Measurements from ENCODE around the gene CFAP161. TPM values are rescaled to one million over a fixed set of nuclear protein-coding genes. Genes with fewer than 3 reads are reported as not detected.

The CFAP161 gene
- total RNA-seq, 1 donor from 2014 or later = not detected

DNA sequence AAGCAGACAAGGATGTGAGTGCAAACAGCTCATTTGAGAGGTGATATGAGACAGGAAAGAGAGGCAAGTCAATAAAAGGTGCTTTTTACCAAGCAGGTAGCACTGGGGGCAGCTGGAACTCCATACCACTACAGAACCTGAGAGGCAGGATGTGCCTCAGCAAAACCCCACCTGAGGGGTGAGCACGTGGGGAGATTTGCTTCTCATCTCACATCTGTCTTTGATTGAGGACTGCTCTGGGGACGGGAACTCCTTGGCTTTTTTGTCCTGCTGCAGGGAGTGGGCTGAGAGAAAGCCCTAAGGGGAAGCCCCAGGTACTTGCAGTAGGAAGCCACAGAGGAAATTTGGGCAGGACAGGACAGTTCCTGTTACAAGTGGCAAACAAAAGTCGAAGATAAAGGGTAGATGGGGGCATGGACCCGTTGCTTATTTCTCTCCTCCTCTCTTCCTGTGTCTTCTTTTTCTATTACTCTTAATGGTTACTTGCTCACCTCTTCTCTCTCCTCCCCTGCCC is 27.1 kb downstream of the CFAP161 start:
- Mint-ChIP-seq H3K4me1 (ENCODE audit: unreplicated experiment) (peaks cover 15% of the 10 kb centered on the region), H3K4me3 (ENCODE audit: unreplicated experiment) (no peak overlapping the region), H3K27me3 (ENCODE audit: unreplicated experiment) (peaks cover 4% of the 10 kb centered on the region), H3K9me3 (ENCODE audit: unreplicated experiment) (no peaks in the 10 kb centered on the region), H3K36me3 (ENCODE audit: unreplicated experiment) (no peaks in the 10 kb centered on the region), H3K27ac (ENCODE audit: unreplicated experiment) (peak overlapping the region; percentile 65)
- DNase-seq (ENCODE audit: extremely low spot score, unreplicated experiment) = no peak
- TF ChIP-seq, protein P1, sequence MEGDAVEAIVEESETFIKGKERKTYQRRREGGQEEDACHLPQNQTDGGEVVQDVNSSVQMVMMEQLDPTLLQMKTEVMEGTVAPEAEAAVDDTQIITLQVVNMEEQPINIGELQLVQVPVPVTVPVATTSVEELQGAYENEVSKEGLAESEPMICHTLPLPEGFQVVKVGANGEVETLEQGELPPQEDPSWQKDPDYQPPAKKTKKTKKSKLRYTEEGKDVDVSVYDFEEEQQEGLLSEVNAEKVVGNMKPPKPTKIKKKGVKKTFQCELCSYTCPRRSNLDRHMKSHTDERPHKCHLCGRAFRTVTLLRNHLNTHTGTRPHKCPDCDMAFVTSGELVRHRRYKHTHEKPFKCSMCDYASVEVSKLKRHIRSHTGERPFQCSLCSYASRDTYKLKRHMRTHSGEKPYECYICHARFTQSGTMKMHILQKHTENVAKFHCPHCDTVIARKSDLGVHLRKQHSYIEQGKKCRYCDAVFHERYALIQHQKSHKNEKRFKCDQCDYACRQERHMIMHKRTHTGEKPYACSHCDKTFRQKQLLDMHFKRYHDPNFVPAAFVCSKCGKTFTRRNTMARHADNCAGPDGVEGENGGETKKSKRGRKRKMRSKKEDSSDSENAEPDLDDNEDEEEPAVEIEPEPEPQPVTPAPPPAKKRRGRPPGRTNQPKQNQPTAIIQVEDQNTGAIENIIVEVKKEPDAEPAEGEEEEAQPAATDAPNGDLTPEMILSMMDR (IDR thresholded peaks at IDR 0.05) = no peak

DNA sequence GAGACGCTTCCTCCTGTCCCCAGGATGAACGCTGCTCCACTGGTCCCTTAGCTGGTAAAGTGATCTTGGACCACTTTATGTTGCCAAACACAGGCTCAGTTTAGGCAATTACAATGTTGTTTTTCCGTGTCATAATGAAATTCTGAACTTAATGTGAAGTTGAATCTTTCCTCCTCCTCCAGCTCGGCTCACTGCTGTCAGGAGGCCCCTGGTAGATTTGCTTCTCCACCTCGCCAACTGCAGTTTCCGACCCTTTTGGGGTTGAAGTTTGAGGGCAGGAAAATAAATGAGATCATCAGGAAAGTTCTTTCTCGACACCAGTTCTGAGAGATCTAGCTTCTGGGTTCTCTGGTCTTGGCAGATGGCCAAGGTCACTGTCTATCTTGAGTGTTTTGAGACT is 27.8 kb downstream of the CFAP161 start:
- no peak for DNase-seq (ENCODE audit: extremely low spot score, unreplicated experiment)
- H3K27ac Mint-ChIP-seq (ENCODE audit: unreplicated experiment) = no peak overlapping the region
- no peaks in the 10 kb centered on the region for H3K9me3 Mint-ChIP-seq (ENCODE audit: unreplicated experiment)
- H3K27me3 Mint-ChIP-seq (ENCODE audit: unreplicated experiment) = peaks cover 5% of the 10 kb centered on the region
- no peak overlapping the region for H3K4me3 Mint-ChIP-seq (ENCODE audit: unreplicated experiment)
- H3K36me3 Mint-ChIP-seq (ENCODE audit: unreplicated experiment) = no peaks in the 10 kb centered on the region
- TF ChIP-seq, protein P1 (IDR thresholded peaks at IDR 0.05) = no peak
- H3K4me1 Mint-ChIP-seq (ENCODE audit: unreplicated experiment) = peaks cover 15% of the 10 kb centered on the region

DNA sequence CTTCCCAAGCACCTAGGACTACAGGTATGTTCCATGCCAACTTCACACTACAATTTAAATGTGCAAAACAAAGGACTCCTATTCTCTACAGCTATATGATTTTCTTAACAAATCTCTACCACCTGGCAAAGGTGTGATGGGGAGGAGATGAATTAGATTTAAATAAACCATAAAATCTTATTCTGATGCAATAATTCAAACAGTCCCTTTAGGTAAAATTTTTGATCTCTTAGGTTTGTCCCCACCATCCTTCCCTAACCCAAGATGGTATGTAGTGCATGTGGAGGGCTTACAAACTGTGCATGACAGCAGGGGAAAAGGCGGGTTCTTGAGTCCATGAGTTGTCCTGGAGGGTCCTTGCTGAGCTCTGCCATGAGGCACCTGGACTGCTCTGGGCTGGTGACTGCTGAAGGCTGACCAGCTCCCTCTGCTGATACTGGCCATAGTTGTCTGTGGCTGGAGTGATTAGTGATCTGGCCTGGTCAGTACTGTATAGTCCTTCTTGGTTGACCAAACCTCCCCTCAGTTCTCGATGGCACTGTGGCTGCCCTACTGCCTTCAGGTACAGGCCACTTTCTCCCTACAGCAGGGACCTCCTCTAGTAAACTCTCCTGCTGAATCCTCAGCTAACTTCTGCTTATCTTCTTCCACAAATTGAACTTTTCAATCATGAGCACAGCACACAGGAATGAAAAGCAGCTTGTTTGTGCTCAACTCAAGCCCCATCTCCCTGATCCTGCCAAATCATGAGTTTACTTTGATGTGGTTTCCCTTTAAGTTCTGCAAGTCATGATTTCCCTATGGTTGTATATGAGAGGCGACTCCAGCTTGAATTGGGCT is 30.1 kb downstream of the CFAP161 start:
- Mint-ChIP-seq H3K27me3 (ENCODE audit: unreplicated experiment) (peaks cover 7% of the 10 kb centered on the region), H3K9me3 (ENCODE audit: unreplicated experiment) (no peaks in the 10 kb centered on the region)

DNA sequence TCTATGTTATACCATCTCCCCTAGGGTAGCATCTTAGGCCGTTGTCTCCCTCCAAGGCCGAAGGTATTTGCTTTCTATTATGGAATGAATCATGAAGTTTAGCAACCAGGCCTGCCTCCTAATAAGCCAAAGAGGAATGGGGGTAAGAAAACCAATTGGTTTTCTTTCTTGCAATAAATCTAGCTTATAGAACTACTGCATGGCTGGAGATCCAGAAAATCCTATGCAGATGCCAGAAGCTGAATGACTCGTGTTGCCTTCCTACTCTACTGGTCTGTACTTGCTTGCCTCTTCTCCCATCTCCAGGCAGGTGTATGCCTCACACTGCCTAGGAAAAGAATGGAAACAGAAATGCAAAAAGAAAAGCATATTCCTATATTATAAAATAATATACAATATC is 31.5 kb downstream of the CFAP161 start:
- no peak overlapping the region for H3K4me3 Mint-ChIP-seq (ENCODE audit: unreplicated experiment)
- H3K27me3 Mint-ChIP-seq (ENCODE audit: unreplicated experiment) = peaks cover 10% of the 10 kb centered on the region
- H3K9me3 Mint-ChIP-seq (ENCODE audit: unreplicated experiment) = no peaks in the 10 kb centered on the region
- no peak overlapping the region for H3K27ac Mint-ChIP-seq (ENCODE audit: unreplicated experiment)
- peaks cover 11% of the 10 kb centered on the region for H3K4me1 Mint-ChIP-seq (ENCODE audit: unreplicated experiment)
- DNase-seq (ENCODE audit: extremely low spot score, unreplicated experiment) = no peak
- no peaks in the 10 kb centered on the region for H3K36me3 Mint-ChIP-seq (ENCODE audit: unreplicated experiment)
- TF ChIP-seq, protein P1 (IDR thresholded peaks at IDR 0.05) = no peak

More for the DNA sequence above, 30.1 kb downstream of the CFAP161 start:
- no peak overlapping the region for H3K4me3 Mint-ChIP-seq (ENCODE audit: unreplicated experiment)
- DNase-seq (ENCODE audit: extremely low spot score, unreplicated experiment) = no peak
- H3K27ac Mint-ChIP-seq (ENCODE audit: unreplicated experiment) = no peak overlapping the region
- H3K36me3 Mint-ChIP-seq (ENCODE audit: unreplicated experiment) = no peaks in the 10 kb centered on the region
- TF ChIP-seq, protein P1 (IDR thresholded peaks at IDR 0.05) = no peak
- peaks cover 15% of the 10 kb centered on the region for H3K4me1 Mint-ChIP-seq (ENCODE audit: unreplicated experiment)

DNA sequence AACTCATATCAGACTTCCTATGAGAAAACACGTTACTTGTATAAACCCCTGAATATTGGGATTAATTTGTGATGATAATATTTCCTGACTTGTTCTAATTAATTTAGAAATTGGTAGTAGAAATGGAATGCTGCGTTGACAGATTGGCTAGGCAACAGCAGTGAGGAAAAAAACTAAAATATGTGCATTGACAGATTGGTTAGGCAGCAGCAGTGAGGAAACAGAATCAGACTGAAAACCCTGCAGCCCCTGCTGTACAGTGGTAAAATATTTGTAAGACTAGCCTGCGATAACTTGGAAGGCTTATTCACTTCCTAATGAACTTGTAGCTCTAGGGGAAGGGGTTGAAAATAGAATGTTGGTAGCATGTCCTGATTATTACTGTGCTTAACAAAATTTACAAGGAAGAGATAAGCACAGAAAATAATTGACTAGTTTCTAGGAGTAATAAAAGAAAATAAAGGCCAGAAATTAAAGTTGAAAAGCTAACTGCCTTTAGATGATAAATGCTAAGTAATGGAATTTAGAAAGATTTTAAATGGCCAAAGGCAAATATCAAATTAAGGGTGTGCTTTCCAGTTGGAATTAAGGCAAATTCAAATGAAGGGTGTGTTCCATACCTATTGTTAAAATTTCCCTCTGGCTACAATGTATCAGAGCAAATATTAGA is 32.7 kb downstream of the CFAP161 start:
- Mint-ChIP-seq H3K9me3 (ENCODE audit: unreplicated experiment) (no peaks in the 10 kb centered on the region), H3K4me3 (ENCODE audit: unreplicated experiment) (no peak overlapping the region), H3K4me1 (ENCODE audit: unreplicated experiment) (peaks cover 1% of the 10 kb centered on the region), H3K36me3 (ENCODE audit: unreplicated experiment) (no peaks in the 10 kb centered on the region), H3K27ac (ENCODE audit: unreplicated experiment) (no peak overlapping the region), H3K27me3 (ENCODE audit: unreplicated experiment) (peaks cover 18% of the 10 kb centered on the region)
- no peak for DNase-seq (ENCODE audit: extremely low spot score, unreplicated experiment)
- TF ChIP-seq, protein P1 (IDR thresholded peaks at IDR 0.05) = no peak
